Measurements from ENCODE around the gene COL4A2.

DNA sequence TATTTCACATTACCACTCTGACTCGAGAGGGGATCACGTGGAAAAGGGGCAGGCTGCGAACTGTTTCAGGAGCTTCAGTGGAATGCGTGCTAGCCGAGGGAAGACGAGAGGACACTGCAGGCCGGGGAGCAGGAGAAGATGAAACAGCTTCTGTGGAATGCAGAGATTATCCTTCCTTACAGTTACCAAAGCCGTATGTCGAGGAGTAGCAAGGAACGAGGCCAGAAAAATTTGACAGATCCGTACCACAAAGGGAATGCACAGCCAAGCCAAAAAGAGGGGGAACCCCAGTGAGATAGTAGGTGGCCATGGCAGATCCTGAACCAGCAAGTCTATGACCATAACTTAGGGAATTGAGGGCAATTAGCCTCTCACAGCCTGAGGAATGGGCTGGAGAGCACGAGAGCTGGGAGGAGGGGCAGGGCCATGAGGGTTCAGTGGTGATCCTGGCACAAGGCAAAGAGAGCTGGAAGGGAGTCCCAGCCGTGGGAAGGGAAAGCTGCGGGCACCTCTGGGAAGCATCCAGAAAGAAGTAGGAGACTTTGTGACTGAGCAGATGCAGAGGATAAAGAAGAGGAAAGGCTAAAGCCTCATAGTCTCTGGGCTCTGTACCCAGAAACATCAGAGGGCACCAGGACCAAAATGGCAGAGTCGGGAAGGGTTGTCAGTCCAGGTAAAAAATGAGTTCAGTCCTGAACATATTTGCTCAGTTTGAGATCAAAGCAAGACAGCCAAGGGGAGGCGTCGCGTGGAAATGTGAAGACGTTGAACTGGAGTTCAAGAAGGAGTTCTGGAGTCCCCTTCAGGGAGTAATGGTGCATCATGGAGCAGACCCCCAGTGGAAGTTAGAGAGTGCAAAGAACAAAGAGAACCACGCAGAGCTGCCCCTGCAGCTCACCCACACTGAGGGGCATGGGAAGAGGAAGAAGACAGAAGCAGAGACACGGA lies 5.2 kb upstream of the COL4A2 start:
- TF ChIP-seq, protein P1, sequence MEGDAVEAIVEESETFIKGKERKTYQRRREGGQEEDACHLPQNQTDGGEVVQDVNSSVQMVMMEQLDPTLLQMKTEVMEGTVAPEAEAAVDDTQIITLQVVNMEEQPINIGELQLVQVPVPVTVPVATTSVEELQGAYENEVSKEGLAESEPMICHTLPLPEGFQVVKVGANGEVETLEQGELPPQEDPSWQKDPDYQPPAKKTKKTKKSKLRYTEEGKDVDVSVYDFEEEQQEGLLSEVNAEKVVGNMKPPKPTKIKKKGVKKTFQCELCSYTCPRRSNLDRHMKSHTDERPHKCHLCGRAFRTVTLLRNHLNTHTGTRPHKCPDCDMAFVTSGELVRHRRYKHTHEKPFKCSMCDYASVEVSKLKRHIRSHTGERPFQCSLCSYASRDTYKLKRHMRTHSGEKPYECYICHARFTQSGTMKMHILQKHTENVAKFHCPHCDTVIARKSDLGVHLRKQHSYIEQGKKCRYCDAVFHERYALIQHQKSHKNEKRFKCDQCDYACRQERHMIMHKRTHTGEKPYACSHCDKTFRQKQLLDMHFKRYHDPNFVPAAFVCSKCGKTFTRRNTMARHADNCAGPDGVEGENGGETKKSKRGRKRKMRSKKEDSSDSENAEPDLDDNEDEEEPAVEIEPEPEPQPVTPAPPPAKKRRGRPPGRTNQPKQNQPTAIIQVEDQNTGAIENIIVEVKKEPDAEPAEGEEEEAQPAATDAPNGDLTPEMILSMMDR (IDR thresholded peaks at IDR 0.05; ENCODE audit: insufficient read depth, low read depth, low read length): no peak
- TF ChIP-seq EZH2 (IDR thresholded peaks at IDR 0.05; ENCODE audit: insufficient read depth, low read length): no peak

All from astrocyte (in vitro differentiated cells and primary cell).